DMS53 treated with DMSO at 0.1 percent for 48 hours (cell line): ENCODE results near the gene SLC39A1.
"Not testable (repeated sequence)": the region's sequence is repeated elsewhere in the genome, so short reads cannot be mapped to it uniquely, and the experiment has no call there.

ENCODE experiments used
- DNase-seq: peaks from one replicate; lab custom pipeline; 2025; ENCODE audit not compliant: unreplicated experiment; lab: John Stamatoyannopoulos, UW

The SLC39A1 gene

GRCh38 chr1:153963030-153963849 is at the start of gene SLC39A1:
SLC39A1 (minus strand) TSS chr1:153963537; CDS start chr1:153962715, 822 bp downstream.
- DNase-seq, result peak; percentile 90

- DNase-seq, result not testable (repeated sequence)
Measured at GRCh38 chr1:154012543-154012942, 49.2 kb upstream of the SLC39A1 start.

- no peak for DNase-seq
Measured at GRCh38 chr1:154012129-154012528, 48.8 kb upstream of the SLC39A1 start.

GRCh38 chr1:154006136-154006535 is 42.8 kb upstream of the SLC39A1 start:
- no peak for DNase-seq

GRCh38 chr1:154000420-154000819 is 37.1 kb upstream of the SLC39A1 start:
- no peak for DNase-seq

- DNase-seq, result not testable (repeated sequence)
Measured at GRCh38 chr1:153996882-153997281, 33.5 kb upstream of the SLC39A1 start.

- no peak for DNase-seq
Measured at GRCh38 chr1:153995640-153996039, 32.3 kb upstream of the SLC39A1 start.

- DNase-seq, result no peak
Measured at GRCh38 chr1:153995202-153995601, 31.9 kb upstream of the SLC39A1 start.

- DNase-seq, result no peak
Measured at GRCh38 chr1:153991806-153992205, 28.5 kb upstream of the SLC39A1 start.

GRCh38 chr1:153991151-153991630 is 27.9 kb upstream of the SLC39A1 start:
- DNase-seq, result no peak

- DNase-seq, result peak; percentile 97
Measured at GRCh38 chr1:153990468-153991150, 27.3 kb upstream of the SLC39A1 start, which contains the start of gene RPS27. RPS27 (plus strand) TSS chr1:153990762; CDS start chr1:153990797, 35 bp downstream.

- DNase-seq, result no peak
Measured at GRCh38 chr1:153987621-153988020, 24.3 kb upstream of the SLC39A1 start.

- peak; percentile 82 for DNase-seq
Measured at GRCh38 chr1:153985941-153986761, 22.8 kb upstream of the SLC39A1 start, which contains the start of gene RAB13. RAB13 (minus strand) TSS chr1:153986339; CDS start chr1:153986236, 103 bp downstream.

GRCh38 chr1:153985341-153985912 is 22.1 kb upstream of the SLC39A1 start:
- DNase-seq, result no peak

- no peak for DNase-seq
Measured at GRCh38 chr1:153984123-153984894, 21.0 kb upstream of the SLC39A1 start.

- not testable (repeated sequence) for DNase-seq
Measured at GRCh38 chr1:153981735-153982134, 18.4 kb upstream of the SLC39A1 start.

GRCh38 chr1:153979091-153979490 is 15.8 kb upstream of the SLC39A1 start:
- DNase-seq, result not testable (repeated sequence)

- no peak for DNase-seq
Measured at GRCh38 chr1:153978274-153978909, 15.1 kb upstream of the SLC39A1 start.
